ENCODE measurements around the gene LTO1. TPM values are rescaled to one million over a fixed set of nuclear protein-coding genes. Genes with fewer than 3 reads are reported as not detected.

The LTO1 gene
- total and polyA plus RNA-seq, 3 donors from 2014 or later = 27.0 to 38.7 (median 38.0) TPM

GRCh38 chr11:69695581-69695980, 20.4 kb upstream of the LTO1 start:
- H3K4me3 ChIP-seq = no peak overlapping the region
- no peak overlapping the region for H3K27ac ChIP-seq
- no peak for DNase-seq
- WGBS, 2 donors = 85 to 91% methylated on average over 3 to 7 of the region's 7 CpGs
- no peaks in the 10 kb centered on the region for H3K36me3 ChIP-seq (ENCODE audit: low read depth, missing control alignments)
- intact Hi-C loops (cut with DNase I; ENCODE audit: low total_unique reads) = loop anchor here (10.0 kb wide), 1 partner anchor 189 kb away; no protein-coding TSS in a partner anchor
- TF ChIP-seq POLR2A (IDR thresholded peaks at IDR 0.05) = no peak
- no peak for TF ChIP-seq CTCF (IDR thresholded peaks at IDR 0.05)
- H3K27me3 ChIP-seq = no peaks in the 10 kb centered on the region
- no peaks in the 10 kb centered on the region for H3K4me1 ChIP-seq
- H3K9me3 ChIP-seq = no peaks in the 10 kb centered on the region

- no peaks in the 10 kb centered on the region for H3K4me1 ChIP-seq
- DNase-seq = no peak
- no peak overlapping the region for H3K27ac ChIP-seq
- no peaks in the 10 kb centered on the region for H3K36me3 ChIP-seq (ENCODE audit: low read depth, missing control alignments)
- TF ChIP-seq POLR2A (IDR thresholded peaks at IDR 0.05) (no peak), CTCF (IDR thresholded peaks at IDR 0.05) (no peak)
- H3K4me3 ChIP-seq = no peak overlapping the region
- 85 to 87% methylated on average over 10 of the region's 10 CpGs for WGBS, 2 donors
- intact Hi-C loops (cut with DNase I; ENCODE audit: low total_unique reads) = loop anchor here (10.0 kb wide), 1 partner anchor 190 kb away; no protein-coding TSS in a partner anchor
- no peaks in the 10 kb centered on the region for H3K27me3 ChIP-seq
- no peaks in the 10 kb centered on the region for H3K9me3 ChIP-seq
These were observed 19.6 kb upstream of the LTO1 start for GRCh38 chr11:69694781-69695180.

GRCh38 chr11:69692422-69692821, 17.3 kb upstream of the LTO1 start:
- H3K27me3 ChIP-seq = no peaks in the 10 kb centered on the region

GRCh38 chr11:69691463-69691862, 16.3 kb upstream of the LTO1 start:
- DNase-seq = no peak
- Histone ChIP-seq H3K27ac (no peak overlapping the region), H3K9me3 (no peaks in the 10 kb centered on the region), H3K27me3 (no peaks in the 10 kb centered on the region), H3K4me3 (no peak overlapping the region), H3K36me3 (ENCODE audit: low read depth, missing control alignments) (no peaks in the 10 kb centered on the region), H3K4me1 (no peaks in the 10 kb centered on the region)
- TF ChIP-seq POLR2A (IDR thresholded peaks at IDR 0.05) (no peak), CTCF (IDR thresholded peaks at IDR 0.05) (no peak)
- WGBS, 2 donors = 91 to 93% methylated on average over 2 of the region's 2 CpGs
- intact Hi-C loops (cut with DNase I; ENCODE audit: low total_unique reads) = loop anchor here (10.0 kb wide), 1 partner anchor 193 kb away; no protein-coding TSS in a partner anchor

More at GRCh38 chr11:69692422-69692821, 17.3 kb upstream of the LTO1 start:
- Histone ChIP-seq H3K4me1 (no peaks in the 10 kb centered on the region), H3K4me3 (no peak overlapping the region), H3K36me3 (ENCODE audit: low read depth, missing control alignments) (no peaks in the 10 kb centered on the region), H3K9me3 (no peaks in the 10 kb centered on the region), H3K27ac (no peak overlapping the region)
- TF ChIP-seq CTCF (IDR thresholded peaks at IDR 0.05) = no peak
- TF ChIP-seq POLR2A (IDR thresholded peaks at IDR 0.05) = no peak
- DNase-seq = no peak
- intact Hi-C loops (cut with DNase I; ENCODE audit: low total_unique reads) = loop anchor here (10.0 kb wide), 1 partner anchor 192 kb away; no protein-coding TSS in a partner anchor
